Lower leg skin (tissue), 3 donors: ENCODE results near the gene MCHR1.

ENCODE experiments used
- CTCF ChIP-seq, 3 donors: fragments of 450-650 bp; IDR thresholded peaks; one replicate each; pipeline ENCODE4 v1.5.1; 2016; ENCODE audit warnings: antibody characterized with exemption in 3 of 3, mild to moderate bottlenecking in 3 of 3, moderate library complexity in 2 of 3
- POLR2A ChIP-seq, 2 donors: fragments of 450-650 bp; IDR thresholded peaks; one replicate each; pipeline ENCODE4 v1.6.1; 2016 to 2017; ENCODE audit warnings: antibody characterized with exemption in 2 of 2, mild to moderate bottlenecking in 1 of 2, moderate library complexity in 1 of 2

DNA sequence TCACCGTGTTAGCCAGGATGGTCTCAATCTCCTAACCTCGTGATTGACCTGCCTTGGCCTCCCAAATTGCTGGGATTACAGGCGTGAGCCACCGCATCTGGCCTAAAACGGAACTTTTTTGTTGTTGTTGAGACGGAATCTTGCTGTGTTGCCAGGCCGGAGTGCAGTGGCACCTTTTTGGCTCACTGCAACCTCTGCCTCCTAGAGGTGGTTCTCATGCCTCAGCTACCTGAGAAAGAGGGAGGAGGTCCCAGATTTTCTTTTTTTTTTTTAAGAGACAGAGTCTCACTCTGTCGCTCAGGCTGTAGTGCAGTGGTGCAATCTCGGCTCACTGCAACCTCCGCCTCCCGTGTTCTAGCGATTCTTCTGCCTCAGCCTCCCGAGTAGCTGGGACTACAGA lies 7.9 kb upstream of the MCHR1 start:
- TF ChIP-seq CTCF (IDR thresholded peaks at IDR 0.05), result no peak
- TF ChIP-seq POLR2A (IDR thresholded peaks at IDR 0.05), result no peak
